HG03460 (cell line): ENCODE measurements around the gene DNAJB6.

Source experiments
- ATAC-seq: cut with Tn5 transposase; IDR thresholded peaks from one replicate; pipeline ENCODE4 v1.9.1; 2021; ENCODE audit not compliant: unreplicated experiment

Gene DNAJB6

GRCh38 chr7:157394246-157395191 is 57.7 kb downstream of the DNAJB6 start:
- ATAC-seq = no peak

- no peak for ATAC-seq
Observed at GRCh38 chr7:157395206-157395605, 58.4 kb downstream of the DNAJB6 start.

- ATAC-seq = no peak
Observed at GRCh38 chr7:157396316-157397035, 59.7 kb downstream of the DNAJB6 start.

- no peak for ATAC-seq
Observed at GRCh38 chr7:157397036-157397720, 60.4 kb downstream of the DNAJB6 start.

- ATAC-seq = no peak
Observed at GRCh38 chr7:157397731-157398691, 61.2 kb downstream of the DNAJB6 start.

- no peak for ATAC-seq
Observed at GRCh38 chr7:157399086-157399687, 62.4 kb downstream of the DNAJB6 start.

- ATAC-seq = no peak
Observed at GRCh38 chr7:157400171-157400860, 63.5 kb downstream of the DNAJB6 start.

GRCh38 chr7:157401567-157402387 is 65.0 kb downstream of the DNAJB6 start:
- ATAC-seq = no peak

- ATAC-seq = no peak
Observed at GRCh38 chr7:157402388-157402703, 65.5 kb downstream of the DNAJB6 start.

GRCh38 chr7:157402911-157403534 is 66.2 kb downstream of the DNAJB6 start:
- ATAC-seq = no peak

GRCh38 chr7:157403646-157404401 is 67.0 kb downstream of the DNAJB6 start:
- no peak for ATAC-seq

- no peak for ATAC-seq
Observed at GRCh38 chr7:157404845-157405481, 68.2 kb downstream of the DNAJB6 start.

GRCh38 chr7:157405501-157405900 is 68.7 kb downstream of the DNAJB6 start:
- ATAC-seq = no peak

GRCh38 chr7:157405914-157406810 is 69.4 kb downstream of the DNAJB6 start:
- no peak for ATAC-seq

- no peak for ATAC-seq
Observed at GRCh38 chr7:157406971-157407370, 70.2 kb downstream of the DNAJB6 start.
